ENCODE data around the gene SLC27A1. TPM values are rescaled to one million over a fixed set of nuclear protein-coding genes. Genes with fewer than 3 reads are reported as not detected.

The SLC27A1 gene
- total RNA-seq: 24.6 and 29.5 TPM in 2 replicates

- DNase-seq (ENCODE audit: extremely low read depth, low read depth, low spot score): peak; percentile 85
Measured at GRCh38 chr19:17470068-17470841, at the start of gene SLC27A1. SLC27A1 (plus strand) TSS chr19:17470524; CDS start chr19:17470541, 17 bp downstream.

GRCh38 chr19:17421942-17422341 lies 48.4 kb upstream of the SLC27A1 start:
- DNase-seq (ENCODE audit: extremely low read depth, low read depth, low spot score): no peak

- DNase-seq (ENCODE audit: extremely low read depth, low read depth, low spot score): no peak
Measured at GRCh38 chr19:17423429-17424208, 46.7 kb upstream of the SLC27A1 start.

- no peak for DNase-seq (ENCODE audit: extremely low read depth, low read depth, low spot score)
Measured at GRCh38 chr19:17424743-17425365, 45.5 kb upstream of the SLC27A1 start.

GRCh38 chr19:17429641-17430113 lies 40.6 kb upstream of the SLC27A1 start:
- no peak for DNase-seq (ENCODE audit: extremely low read depth, low read depth, low spot score)

GRCh38 chr19:17431417-17431816 lies 38.9 kb upstream of the SLC27A1 start:
- no peak for DNase-seq (ENCODE audit: extremely low read depth, low read depth, low spot score)

- DNase-seq (ENCODE audit: extremely low read depth, low read depth, low spot score): no peak
Measured at GRCh38 chr19:17435218-17435617, 35.1 kb upstream of the SLC27A1 start.

- DNase-seq (ENCODE audit: extremely low read depth, low read depth, low spot score): no peak
Measured at GRCh38 chr19:17436094-17436873, 34.0 kb upstream of the SLC27A1 start.

- DNase-seq (ENCODE audit: extremely low read depth, low read depth, low spot score): no peak
Measured at GRCh38 chr19:17436874-17437267, 33.5 kb upstream of the SLC27A1 start.

GRCh38 chr19:17441241-17442021 lies 28.9 kb upstream of the SLC27A1 start:
- no peak for DNase-seq (ENCODE audit: extremely low read depth, low read depth, low spot score)

- no peak for DNase-seq (ENCODE audit: extremely low read depth, low read depth, low spot score)
Measured at GRCh38 chr19:17445526-17446165, 24.7 kb upstream of the SLC27A1 start.

- DNase-seq (ENCODE audit: extremely low read depth, low read depth, low spot score): no peak
Measured at GRCh38 chr19:17447704-17448130, 22.6 kb upstream of the SLC27A1 start.

GRCh38 chr19:17448131-17448967 lies 22.0 kb upstream of the SLC27A1 start, which contains the start of gene TMEM221:
TMEM221 (minus strand) TSS chr19:17448668; CDS start chr19:17448462, 206 bp downstream.
- no peak for DNase-seq (ENCODE audit: extremely low read depth, low read depth, low spot score)

- no peak for DNase-seq (ENCODE audit: extremely low read depth, low read depth, low spot score)
Measured at GRCh38 chr19:17450264-17451075, 19.9 kb upstream of the SLC27A1 start.

- no peak for DNase-seq (ENCODE audit: extremely low read depth, low read depth, low spot score)
Measured at GRCh38 chr19:17451820-17452219, 18.5 kb upstream of the SLC27A1 start.

GRCh38 chr19:17454576-17455071 lies 15.7 kb upstream of the SLC27A1 start:
- DNase-seq (ENCODE audit: extremely low read depth, low read depth, low spot score): no peak
